ENCODE data around the gene ARPC3.
"Not testable (repeated sequence)": the region's sequence is repeated elsewhere in the genome, so short reads cannot be mapped to it uniquely, and the experiment has no call there.

ARPC3 gene

DNA sequence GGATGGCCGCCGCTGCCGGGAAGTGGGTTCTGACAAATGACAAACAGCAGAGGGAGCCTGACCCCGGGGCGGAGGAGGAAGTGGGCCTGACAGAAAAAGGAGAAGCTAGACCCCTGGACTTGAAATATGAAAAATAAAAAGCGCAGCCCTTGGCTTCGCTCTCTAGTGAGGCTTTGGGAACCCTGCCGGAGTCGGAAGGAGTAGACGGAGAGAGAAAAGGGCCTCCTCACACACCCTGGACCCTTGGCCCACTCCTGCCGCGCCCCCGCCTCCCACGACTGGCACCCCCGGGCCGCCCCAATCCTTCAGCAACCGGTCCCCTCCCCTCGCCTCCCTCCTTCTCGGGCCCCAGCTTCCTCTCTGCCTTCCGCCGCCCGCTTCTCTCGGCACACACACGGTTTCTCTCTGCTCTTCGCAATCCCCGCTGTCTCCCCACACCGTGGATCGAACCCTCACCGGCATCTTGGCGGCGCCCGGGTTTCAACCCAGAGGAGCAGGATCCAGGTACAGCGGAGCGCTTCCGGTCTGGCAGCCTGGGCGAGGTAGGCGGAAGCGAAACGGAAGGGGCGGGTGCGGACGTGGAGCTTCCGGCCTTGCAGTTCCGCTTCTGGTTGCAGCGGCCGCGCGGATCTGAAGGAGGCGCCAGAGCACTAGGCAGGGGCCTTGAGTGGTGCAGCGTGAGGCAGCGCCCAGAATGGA, at the start of gene ARPC3:
ARPC3 (minus strand) TSS at position 539 of the 699 bp plus-strand sequence; CDS start at position 462, 77 bp downstream.
- peak; percentile 94 to 95 for DNase-seq

DNA sequence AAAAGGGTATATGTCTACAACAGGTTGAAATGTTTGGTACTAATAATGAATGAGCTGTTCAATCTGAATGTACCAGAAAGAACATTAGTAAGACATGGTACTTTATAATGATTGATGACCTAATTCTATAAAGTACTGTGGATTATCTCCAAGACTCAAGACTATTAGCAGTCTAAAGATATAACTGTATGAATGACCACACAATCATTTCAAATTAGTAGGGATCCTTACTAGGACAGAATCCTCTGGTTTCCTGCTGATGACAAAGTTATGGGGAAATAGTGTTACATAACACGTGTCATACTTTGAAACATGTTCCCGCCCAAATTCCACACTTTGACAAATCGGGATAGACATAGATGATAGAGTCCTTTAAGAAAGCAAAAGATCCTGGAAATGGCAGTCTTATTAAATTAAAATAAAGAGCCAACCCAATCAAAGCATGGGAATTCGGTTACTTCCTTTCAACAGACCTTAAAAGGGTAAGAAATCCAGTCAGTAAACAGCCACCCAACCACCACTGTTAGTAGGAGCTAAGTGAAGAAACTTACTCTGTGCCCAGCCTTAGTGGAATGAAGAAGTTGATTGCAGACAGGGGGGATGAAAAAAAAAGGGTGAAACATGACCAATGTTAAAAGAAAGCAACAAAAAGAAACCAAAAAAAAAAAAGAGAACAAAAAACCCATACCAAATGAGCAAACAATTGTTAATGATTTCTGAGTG, 49.0 kb upstream of the ARPC3 start:
- DNase-seq, result no peak

DNA sequence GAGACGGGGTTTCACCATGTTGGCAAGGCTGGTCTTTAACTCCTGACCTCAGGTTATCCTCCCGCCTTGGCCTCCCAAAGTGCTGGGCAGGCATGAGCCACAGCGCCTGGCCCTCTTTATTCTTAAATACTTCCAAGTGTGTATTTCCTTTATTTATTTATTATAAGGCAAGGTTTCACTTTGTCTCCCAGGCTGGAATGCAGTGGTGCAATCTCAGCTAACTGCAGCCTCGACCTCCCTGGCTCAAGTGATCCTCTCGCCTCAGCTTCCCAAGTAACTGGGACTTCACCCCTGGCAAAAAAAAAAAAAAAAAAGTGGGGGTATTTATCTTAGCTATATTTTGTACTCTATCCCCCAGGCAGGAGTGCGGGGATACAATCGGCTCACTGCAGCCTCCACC, 25.3 kb upstream of the ARPC3 start:
- DNase-seq, result no peak

DNA sequence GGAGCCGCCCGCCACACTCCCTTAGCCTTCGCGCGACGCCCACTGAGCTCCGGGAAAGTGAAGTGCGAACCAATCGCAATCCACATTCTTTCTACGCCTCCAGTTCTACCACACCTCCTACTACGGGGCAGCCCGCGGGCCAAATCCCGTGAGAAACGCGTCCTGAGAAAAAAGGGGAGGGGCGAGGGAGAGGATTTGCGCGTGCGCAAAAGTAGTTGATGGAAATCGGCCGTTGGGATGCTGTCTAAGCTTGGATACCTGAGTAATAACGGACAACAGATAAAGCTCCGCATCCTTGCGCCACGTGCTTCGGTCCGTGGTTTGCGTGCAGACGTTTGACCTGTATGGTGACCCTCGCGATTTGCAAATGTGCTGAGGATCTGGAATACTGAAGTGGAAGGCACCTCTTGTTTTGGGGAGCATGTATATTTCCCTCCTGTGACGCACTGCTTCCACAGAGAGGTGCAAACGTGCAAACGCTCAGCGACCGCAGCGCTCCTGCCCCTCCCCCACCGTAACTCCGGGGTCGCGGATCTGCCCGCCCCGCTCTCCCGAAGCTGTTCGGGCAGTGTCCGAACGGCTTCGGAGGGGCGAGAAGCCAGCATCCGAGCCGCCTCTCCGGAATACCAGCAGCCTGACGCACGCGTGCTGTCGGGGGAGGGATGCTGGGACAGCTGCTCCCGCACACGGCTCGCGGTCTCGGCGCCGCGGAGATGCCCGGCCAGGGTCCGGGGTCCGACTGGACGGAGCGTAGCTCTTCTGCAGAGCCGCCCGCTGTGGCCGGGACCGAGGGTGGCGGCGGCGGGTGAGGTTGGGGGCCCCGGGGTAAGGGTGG, 18.3 kb upstream of the ARPC3 start, which contains the start of the genes FAM216A and GPN3:
FAM216A (plus strand) TSS at position 632 of the 835 bp plus-strand sequence; CDS start at position 663, 31 bp downstream.
GPN3 (minus strand) TSS at position 44 of the 835 bp plus-strand sequence. CDS start 54 bp downstream, outside the sequence.
- DNase-seq, result peak; percentile 95 to 98

DNA sequence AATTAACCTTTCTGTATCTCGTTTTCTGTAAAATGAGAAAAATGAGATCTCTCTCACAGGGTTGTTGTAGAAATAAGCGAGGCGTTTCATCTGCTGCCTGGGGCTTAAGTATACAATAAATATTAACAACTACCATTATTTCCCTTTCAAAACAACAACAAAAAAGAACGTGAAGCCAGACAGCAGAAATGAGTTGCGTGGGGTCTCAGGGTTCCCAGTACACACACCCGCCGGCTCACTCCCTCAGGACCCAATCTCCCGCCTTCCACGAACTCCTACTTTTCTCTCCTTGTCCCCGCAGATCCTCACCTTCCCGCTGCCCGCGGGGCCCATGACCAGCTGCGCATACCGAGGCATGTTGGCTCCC, 17.7 kb upstream of the ARPC3 start:
- no peak for DNase-seq

DNA sequence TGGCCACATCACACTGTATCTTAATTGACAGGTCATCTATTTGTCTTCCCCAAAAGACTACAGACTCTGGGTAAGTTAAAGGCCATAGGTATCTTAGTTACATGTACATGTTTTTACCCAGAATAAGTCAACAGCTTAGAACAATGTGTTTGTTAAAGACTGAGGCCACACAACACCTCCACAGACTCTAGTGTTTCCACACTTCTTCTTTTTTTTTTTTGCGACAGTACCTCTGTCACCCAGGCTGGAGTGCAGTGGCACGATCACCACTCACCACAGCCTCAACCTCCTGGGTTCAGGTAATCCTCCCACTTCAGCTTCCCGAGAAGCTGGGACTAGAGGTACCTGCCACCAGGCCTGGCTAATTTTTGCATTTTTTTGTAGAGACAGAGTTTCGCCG, 16.7 kb upstream of the ARPC3 start:
- DNase-seq, result no peak

DNA sequence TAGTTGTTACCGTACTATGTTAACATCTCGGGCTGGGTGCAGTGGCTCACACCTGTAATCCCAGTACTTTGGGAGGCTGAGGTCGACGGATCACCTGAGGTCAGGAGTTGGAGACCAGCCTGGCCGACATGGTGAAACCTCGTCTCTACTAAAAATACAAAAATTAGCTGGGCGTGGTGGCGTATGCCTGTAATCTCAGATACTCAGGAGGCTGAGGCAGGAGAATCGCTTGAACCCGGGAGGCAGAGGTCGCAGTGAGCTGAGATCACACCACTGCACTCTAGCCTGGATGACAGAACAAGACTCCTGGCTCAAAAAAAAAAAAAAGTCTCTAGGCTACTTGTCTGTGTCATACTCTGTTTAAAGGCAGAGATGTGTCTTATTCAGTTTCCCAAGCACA, 15.6 kb upstream of the ARPC3 start:
- DNase-seq, result not testable (repeated sequence)

DNA sequence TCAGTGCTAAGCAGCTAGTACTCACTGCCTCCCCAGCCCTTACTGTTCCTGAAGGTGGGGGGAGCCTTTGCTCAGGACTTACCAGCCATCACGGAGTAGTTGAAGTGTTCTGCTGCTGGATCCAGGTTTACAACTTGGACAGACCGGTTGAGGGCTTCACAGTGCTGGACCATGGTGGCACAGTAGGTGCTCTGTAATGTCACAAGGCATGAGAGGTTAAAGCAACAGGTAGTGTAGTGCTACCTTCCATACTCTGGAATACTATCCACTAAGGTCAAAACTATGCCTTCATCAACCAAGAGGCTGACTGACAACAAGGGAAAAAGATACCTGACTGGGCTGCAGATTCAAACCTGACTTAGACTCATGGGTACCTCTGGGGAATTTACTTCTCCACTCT, 14.9 kb upstream of the ARPC3 start:
- no peak for DNase-seq

DNA sequence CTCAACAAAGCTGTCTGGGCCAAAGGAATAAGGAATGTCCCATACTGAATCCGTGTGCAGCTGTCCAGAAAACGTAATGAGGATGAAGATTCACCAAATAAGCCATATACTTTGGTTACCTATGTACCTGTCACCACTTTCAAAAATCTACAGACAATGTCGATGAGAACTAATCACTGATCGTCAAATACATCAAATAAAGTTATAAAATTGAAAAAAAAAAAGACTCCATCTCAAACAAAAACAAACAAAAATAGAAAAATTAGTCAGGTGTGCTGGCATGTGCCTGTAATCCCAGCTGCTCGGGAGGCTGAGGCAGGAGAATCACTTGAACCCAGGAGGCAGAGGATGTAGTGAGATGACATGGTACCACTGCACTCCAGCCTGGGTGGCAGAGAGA, 11.1 kb upstream of the ARPC3 start:
- DNase-seq, result not testable (repeated sequence)

DNA sequence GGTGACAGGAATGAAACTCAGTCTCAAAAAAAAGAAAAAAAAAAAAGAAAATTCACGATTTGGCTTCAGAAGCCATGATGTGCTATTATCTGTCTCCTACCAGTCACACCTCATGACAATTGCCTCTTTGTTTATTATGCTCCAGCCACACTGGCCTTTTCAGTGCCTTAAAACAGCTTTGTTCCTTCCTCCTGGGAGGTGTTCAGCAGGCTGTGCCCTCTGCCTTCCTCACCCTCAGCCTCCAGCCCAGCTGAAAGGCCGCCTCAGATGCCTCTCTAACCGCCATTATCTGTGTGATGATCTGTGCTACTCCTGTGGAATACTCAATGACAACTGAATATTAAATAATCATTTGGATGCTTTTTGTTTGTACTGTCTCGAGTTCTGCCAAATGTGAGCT, 8.6 kb upstream of the ARPC3 start:
- DNase-seq, result no peak

DNA sequence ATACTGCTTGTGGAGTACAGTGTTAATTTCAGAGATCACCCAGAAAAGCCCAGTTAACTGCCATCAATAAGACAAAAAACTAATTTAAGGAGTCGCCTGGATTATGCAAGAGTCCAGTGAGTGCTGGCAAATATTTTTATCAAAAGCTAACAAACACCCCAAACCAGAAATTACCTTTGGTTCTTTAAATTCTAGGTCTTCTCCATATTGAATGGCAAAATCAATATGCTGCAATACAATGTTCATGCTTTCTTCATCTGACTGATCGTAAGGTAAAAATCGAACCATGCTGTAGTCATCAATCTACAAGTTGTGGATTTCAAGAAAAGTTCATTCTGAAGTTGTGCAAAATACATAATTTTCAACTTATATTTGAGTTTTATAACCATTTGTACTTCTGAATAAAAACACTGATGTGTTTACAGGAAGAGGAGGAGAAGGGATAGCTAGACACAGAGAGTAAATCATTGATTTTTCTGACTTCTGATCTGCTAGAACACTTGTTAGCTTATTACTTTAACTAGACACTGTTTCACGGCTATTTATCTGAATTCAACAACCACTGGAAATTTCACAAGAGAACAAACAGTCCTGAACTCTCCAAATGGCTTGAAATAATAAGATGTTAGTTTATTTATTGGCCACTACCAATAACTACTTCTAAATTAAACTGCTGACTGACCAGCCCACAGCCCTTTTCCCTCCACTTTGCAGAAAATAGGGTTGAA, 3.6 kb upstream of the ARPC3 start:
- no peak for DNase-seq

DNA sequence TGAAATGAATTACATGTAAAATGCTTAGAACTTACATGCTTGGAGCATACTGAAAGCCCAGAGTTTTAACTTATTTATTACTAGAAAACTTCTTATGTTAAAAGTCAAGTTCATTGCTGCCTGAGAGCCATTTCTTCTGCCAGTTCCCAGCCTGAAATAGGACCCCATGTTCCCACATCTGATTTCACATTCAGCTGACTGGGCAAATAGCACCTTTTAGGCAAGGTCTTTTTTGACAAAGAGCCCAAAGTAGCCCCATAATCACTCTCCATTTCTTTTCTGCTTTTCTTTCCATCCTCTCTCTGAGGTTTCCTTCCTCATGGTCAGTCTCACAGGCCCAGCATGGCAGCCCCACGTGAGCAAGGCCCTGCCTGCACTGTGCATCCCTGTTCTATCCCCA, 1.1 kb upstream of the ARPC3 start:
- no peak for DNase-seq

DNA sequence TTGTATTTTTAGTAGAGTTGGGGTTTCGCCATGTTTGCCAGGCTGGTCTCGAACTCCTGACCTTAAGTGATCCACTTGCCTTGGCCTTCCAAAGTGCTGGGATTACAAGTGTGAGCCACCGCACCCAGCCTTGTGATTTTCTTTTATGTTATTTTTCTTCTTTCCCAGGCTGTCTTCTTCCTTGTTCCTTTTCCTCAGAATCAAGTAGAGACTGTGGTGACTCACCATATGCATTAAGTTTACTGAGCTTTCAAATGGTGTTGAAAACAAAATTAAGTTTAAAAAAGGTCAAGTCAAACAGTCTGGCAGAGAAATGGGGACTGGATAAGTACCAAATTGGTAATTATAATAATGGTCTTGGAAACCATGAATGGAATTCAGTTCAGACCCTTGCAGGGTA, 5.7 kb downstream of the ARPC3 start:
- DNase-seq, result no peak

DNA sequence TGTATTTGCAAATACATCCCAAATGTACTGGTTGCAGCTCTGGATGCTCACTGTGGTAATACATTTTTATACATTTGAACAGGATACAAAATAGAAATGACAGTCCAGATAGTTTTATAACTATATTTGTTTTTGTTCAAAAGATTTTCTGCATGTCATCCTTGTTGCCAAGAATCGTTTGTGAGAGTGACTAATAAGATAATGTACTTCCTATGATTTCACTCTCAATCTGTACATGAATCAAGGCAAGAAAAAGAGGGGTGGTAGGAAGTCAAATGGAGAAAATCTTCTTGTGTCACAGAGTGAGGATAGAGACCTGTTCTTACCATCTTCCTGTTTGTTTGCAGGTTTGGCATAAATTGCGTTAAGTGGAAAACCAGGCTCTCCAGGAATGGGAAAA, 13.9 kb downstream of the ARPC3 start:
- no peak for DNase-seq

DNA sequence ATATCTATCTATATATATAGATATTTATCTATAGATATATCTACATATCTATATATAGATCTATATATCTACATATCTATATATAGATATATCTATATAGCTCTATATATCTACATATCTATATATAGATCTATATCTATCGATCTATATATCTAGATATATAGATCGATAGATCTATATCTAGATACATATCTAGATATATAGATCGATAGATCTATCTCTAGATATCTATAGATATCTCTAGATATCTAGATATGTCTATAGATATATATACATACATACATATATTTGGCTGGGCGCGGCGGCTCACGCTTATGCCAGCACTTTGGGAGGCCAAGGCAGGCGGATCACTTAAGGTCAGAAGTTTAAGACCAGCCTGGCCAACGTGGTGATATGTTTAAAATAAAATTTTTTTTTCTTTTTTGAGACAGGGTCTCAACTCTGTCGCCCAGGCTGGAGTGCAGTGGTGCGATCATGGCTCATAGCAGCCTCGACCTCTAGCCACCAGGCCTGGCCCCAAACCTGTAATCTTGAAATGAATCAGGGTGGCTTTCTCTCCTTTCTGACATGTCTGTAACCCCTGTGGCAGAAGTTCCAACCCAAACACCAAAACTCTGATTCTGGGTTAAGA, 18.1 kb downstream of the ARPC3 start:
- no peak for DNase-seq

DNA sequence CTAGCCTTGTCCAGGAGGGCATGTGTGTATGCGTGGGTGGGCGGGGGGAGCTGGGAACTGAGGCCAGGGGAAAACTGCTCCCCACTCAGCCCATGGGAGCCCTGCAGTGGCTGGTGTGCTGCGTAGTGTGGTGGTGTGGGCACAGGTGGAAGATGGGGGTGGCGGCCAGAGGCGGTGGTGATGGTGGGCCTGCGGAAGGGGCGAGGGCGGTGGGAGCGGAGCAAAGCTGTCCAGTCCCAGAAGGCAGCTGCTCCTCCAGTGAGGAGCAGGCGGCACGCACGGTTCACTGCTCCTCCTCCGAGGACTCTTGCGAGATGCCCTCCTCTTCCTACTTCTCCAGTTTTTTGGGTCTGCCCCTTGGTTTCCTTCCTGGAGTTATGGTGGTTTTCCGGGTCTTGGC, 20.5 kb downstream of the ARPC3 start:
- DNase-seq, result not testable (repeated sequence)

DNA sequence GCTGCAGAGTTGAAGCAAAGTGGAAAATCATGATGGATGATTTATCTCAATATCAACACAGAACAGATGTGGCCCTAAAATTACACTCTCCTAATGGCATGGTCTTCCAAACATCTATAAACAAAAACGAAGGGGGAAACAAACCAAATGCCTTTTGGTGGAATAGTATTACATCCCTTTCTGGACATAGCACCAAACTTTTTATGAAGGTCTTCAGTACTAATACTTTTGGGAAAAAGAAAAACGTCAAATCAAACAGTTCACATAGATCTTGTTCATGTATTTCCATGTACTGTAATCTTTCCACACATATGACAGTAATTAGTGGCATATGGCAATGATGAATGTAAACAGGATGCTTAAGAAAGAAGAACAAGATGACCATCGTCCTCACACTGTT, 23.7 kb downstream of the ARPC3 start:
- no peak for DNase-seq

DNA sequence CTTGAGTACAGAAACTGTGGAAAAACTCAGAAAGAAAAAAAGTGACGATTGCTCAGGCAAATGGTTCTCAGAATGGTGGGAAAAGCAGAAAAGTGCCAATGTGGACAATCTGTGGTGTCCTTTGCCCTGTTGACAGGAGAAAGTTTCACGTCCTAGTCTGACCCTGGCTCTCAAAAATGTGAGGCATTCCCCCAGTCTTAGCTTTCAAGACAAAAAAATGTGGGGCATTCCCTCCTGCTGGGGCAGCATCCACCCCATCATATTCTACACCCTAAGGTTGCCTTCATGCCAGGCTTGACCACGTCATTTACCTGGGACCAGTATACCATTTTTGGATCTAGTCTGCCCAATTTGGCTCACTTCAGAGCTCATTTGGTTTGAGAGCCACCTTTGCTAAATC, 25.9 kb downstream of the ARPC3 start:
- no peak for DNase-seq

DNA sequence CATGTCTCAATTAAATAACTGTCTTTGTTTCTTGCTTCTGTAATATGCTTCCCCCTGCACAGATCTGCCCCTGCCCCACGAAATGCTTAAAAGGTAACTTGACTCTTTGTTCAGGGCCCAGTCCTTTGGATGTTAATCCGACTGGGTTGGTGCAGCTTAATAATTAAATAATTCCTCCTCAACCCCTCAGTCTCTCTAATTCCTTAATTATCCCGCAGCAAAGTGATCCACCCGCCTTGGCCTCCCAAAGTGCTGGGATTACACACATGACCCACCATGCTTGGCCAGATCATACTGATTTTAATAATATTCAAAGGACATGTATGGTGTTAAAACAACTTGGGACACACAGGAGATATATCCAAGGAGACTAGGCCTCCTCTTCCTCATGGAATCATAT, 28.4 kb downstream of the ARPC3 start:
- no peak for DNase-seq

DNA sequence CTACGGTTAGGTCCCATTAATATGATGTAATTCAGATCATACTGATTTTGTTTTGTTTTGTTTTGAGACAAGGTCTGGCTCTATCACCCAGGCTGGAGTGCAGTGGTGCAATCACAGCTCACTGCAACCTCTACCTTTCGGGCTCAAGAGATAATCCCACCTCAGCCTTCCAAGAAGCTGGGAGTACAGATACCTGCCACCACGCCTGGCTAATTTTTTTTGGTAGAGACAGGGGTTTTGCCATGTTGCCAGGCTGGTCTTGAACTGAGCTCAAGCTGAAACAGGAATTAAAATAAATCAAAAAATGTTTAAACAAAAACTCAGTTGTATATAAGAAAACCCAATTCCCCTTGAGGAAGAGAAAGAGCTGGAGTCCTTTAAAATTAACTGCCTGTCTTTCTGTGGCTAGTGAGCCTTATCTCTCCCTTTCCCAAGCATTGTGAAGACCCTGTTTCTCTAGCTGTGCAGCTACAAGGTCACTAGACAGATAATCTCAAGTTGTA, 28.9 kb downstream of the ARPC3 start:
- no peak for DNase-seq

DNA sequence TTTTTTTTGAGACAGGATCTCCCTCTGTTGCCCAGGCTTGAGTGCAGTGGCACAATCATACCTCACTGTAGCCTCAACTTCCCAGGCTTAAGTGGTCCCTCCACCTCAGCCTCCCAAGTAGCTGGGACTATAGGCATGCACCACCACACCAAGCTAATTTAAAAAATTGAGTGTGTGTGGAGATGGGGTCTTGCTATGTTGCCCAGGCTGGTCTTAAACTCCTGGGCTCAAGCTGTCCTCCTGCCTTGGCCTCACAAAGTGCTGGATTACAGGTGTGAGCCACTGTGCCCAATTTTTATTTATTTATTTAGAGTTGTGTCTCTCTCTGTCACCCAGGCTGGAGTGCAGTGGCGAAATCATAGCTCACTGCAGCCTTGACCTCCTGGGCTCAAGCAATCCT, 29.5 kb downstream of the ARPC3 start:
- not testable (repeated sequence) for DNase-seq

DNA sequence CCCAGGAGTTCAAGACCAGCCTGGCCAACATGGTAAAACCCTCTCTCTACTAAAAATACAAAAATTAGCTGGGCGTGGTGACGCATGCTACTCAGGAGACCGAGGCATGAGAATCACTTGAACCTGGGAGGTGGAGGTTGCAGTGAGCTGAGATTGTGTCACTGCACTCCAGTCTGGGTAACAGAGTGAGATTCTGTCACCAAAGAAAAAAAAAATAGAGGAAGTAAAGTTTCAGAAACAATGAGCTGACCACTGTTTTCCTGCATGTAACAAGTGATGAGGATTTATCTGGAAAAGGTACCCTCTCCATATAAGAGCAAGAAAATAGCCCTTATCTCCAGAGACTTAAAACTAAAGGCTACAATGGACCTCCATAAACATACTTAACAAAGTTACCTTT, 33.0 kb downstream of the ARPC3 start:
- not testable (repeated sequence) for DNase-seq
